ENCODE measurements around the gene AKAP8.
"Not testable (repeated sequence)": the region's sequence is repeated elsewhere in the genome, so short reads cannot be mapped to it uniquely, and the experiment has no call there.

Gene AKAP8

DNA sequence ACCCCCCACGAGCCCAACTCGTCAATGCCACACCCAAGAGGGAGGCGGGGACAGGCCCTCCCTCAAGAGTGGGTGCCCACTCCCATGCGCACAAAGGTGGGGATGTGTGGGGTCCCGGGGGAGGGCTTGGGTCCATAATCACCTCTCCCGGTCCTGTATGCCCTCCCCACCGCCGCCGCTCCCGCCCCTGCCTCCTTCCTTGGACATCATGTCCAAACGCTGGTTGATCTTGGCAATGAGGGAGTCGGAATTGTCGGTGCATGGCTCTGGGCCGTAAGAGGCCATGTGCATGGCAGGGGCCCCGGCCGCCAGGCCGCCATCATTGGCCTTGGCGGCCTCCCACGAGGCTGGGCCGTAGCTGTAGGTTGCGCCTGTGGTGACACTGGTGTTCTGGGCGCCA, 5.9 kb downstream of the AKAP8 start:
- no peak for DNase-seq (ENCODE audit: low read depth)

DNA sequence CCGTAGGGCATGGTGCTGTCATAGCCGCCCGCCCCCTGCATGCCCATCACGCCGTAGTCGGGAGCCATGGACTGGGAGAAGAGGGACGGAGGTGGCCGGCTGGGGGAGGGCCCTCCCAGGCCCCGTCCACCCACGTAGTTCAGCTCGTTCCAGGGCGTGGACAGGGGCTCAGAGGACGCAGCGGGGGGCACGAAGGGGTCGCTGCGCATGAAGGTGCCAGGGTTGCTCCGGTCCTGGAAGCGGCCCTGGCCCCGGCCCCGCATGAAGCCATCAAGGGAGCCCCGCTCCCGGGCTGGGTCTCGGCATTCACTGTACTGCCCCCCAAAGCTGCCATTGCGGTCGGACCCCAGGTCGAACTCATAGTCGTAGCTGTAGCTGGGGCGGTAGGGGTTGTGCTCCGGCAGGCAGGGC, 6.7 kb downstream of the AKAP8 start:
- DNase-seq (ENCODE audit: low read depth): no peak

DNA sequence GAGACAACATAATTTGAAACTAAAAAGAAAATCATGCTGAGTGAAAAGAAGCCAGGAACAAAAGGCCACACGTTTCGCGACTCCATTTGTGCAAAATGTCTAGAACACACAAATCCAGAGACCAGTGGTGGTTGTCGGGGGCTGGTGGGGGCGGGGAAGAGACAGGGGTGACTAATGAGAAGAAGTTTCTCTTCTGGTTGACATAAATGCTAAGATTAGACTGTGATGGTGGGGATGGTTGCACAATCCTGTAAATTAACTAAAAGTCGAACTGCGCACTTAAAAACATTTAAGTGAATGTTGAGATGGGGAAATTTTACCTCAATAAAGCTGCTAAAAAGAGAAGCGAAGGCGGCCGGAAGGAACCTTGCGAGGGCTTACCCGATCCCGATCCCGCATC, 7.1 kb downstream of the AKAP8 start:
- no peak for DNase-seq (ENCODE audit: low read depth)

DNA sequence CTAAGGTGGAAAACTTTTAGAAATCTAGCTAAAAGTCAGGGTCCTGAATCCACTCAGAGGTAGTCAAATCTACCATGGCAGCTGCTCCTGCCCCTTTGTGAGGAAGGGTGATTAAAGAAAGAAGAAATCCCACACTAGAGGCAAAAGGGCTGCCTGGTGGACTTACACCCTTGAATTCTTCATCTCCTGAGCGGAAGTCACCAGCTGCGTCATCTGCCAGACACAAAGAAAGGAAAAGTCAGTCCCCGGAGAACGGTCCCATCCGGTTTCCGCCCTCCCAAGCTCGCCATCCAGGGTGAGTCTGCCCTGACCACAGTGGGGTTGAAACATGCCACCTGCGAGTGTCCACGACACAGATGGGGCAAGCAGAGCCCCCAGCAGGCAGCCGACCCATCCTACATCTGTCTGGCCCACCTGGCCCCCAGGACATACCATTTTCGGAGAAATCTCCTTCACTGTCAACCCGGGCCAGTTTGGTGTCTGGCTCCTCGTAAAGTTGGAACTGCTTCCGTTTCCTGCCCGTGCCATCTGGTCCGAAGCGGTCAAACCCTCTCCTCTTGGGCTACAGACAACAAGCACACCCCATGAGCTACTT, 7.7 kb downstream of the AKAP8 start:
- DNase-seq (ENCODE audit: low read depth): no peak

DNA sequence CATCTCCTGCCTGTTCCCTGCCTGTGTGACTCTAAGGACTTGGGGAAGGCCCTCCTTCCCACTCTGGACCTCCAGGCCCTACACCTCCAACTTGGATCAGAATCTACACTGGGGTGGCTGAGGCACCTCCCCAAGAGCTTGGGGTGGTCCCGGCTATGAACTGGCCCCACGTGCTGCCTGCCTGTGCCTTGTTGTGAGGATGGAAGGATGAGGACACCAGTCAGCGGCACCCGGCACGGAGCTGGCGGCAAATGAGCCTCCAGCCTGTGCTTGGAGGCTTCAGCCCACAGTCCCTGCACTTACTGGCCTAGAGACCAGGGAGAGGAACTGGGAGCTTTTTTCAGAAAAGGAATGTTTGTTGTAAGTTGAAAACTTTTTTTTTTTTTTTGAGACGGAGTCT, 8.5 kb downstream of the AKAP8 start:
- no peak for DNase-seq (ENCODE audit: low read depth)

DNA sequence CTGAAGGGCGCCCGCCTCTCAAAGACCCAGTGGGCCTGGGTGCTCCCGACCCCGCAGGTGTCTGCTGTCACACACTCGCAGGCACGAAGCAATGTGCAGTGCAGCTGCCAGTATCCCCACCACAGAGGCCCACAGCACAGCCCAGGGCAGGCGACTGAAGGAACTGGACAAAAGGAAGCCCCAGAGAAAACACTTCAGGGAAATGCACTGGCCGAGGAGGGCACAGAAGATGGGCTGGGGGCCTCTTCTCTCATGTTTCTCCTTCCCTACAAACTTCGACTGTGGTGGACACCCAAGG, 10.0 kb downstream of the AKAP8 start:
- DNase-seq (ENCODE audit: low read depth): no peak

DNA sequence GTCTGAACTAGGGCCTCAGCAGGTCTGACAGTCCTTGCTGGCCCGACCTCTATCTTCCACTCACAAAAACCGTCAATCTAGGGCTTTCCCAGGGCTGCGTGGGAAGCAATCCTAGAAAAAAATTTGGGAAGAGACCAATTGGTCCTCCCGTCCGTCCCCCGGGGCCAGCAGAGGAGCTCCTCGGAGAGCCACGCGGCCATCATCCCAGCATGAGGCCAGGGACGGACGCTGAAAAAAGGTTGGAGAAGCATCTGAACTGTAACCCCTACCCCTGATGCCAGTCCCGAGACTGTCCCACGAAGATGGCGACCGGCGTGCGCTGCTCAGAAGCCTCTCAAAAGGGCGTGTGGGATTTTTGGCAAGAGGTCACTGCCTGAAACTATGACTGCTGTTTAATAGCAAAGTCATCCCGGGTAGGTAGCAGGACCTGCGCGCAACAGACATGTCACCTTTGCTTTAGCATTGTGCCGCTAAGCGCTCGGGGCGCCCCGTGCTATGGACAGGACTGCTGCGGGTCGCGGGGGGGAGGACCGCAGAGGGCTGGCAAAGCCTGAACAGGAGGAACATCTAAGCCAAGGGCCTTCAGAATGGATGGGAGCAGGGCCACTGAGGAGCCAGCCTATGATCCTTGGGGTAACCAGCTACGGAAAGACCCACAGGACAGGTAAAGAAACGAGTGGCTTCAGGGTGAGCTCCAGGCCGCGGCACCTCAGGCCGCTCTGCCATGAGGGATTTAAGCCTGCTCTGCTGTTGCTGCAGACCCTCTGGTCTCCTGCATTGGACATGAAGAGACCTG, 10.6 kb downstream of the AKAP8 start:
- DNase-seq (ENCODE audit: low read depth): no peak

DNA sequence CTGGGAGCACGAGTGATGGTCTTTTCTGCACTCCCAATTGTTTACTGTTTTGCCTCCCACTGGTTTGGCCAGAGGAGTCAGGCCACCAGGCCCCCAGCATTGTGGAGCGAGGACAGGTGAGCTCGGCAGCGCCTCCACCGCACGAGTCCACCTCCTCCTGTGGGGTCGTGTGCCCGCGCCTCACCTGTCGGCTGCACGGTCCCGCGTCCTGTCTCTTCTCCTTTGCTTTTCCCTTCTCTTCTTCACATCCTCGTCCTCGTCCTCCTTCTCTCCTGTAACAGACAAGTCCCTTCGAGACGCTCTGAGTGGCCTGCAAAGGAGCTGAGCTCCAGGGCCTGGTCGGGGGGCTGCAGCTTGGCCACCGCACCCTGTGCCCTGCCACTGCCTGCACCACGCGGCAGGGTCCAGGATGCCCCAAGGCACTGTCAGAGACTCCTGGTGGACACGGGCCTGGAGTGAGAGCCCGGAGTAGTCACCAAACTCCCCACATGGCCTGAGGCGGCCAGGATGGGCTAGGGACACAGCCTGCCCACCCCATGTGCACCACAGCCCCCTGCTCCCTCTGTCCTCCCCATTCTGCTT, 11.4 kb downstream of the AKAP8 start:
- DNase-seq (ENCODE audit: low read depth): no peak

DNA sequence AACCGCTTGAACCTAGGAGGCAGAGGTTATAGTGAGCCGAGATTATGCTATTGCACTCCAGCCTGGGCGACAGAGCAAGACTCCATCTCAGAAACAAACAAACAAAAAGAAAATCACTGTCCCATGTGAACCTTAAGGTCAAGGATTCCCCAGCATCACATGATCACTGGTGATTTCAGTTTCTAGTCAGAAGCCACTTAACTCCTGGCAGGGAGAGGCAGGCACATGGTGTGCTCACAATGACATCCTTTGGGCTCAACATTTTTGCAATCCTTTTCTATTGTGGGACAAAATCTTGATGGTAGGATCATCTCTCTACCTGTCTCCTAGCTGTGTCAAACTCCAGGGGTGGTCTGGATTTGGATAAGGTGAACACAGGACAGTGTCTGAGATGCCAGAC, 12.1 kb downstream of the AKAP8 start:
- DNase-seq (ENCODE audit: low read depth): no peak

DNA sequence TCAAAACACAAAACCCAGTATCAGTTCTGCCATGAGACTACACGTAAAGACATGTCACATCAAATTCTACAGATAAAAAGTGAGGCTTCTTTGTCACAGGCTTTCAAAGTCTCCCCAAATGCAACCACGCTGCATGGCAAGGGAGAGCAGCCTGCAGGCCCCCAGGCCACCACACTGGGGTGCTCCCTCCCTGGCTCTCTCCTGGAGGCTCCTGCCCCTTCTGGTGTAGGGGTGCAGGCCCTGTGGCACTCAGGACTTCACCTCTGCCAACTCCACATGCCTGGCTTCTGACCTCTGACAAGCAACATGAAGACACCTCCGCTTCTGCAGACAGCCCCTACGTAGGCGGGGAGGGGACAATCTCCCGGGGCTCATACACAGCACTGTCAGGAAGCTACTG, 14.3 kb downstream of the AKAP8 start:
- no peak for DNase-seq (ENCODE audit: low read depth)

DNA sequence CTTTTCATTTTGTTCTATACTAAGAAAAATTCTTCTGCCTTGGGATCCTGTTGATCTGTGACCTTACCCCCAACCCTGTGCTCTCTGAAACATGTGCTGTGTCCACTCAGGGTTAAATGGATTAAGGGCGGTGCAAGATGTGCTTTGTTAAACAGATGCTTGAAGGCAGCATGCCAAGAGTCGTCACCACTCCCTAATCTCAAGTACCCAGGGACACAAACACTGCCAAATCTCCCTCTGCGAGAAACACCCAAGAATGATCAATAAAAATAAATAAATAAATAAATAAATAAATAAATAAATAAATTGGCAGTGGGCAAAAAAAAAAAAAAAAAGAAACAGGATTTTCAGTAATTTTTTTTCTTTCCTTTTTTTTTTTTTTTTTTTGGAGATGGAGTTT, 15.8 kb downstream of the AKAP8 start:
- DNase-seq (ENCODE audit: low read depth): not testable (repeated sequence)

DNA sequence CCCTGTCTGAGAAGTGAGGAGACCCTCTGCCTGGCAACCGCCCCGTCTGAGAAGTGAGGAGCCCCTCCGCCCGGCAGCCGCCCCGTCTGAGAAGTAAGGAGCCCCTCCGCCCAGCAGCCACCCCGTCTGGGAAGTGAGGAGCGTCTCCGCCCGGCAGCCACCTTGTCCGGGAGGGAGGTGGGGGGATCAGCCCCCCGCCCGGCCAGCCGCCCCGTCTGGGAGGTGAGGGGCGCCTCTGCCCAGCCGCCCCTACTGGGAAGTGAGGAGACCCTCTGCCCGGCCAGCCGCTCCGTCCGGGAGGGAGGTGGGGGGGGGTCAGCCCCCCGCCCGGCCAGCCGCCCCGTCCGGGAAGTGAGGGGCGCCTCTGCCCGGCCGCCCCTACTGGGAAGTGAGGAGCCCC, 16.5 kb downstream of the AKAP8 start:
- not testable (repeated sequence) for DNase-seq (ENCODE audit: low read depth)

DNA sequence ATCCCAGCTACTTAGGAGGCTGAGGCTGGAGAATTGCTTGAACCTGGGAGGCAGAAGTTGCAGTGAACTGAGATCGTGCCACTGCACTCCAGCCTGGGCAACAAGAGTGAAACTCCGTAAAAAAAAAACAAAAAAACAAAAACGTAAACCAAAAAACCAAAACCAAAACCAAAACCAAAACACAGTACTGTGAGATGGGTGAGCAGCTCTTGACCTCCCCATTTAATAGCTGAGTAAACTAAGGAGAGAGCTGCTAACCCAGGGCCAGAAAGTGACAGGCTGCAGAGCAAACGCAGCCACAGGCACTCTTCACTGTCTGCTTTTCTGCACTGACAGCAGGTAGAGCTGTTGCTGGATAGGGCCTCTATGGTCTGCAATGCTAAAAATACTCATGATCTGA, 19.6 kb downstream of the AKAP8 start:
- not testable (repeated sequence) for DNase-seq (ENCODE audit: low read depth)

DNA sequence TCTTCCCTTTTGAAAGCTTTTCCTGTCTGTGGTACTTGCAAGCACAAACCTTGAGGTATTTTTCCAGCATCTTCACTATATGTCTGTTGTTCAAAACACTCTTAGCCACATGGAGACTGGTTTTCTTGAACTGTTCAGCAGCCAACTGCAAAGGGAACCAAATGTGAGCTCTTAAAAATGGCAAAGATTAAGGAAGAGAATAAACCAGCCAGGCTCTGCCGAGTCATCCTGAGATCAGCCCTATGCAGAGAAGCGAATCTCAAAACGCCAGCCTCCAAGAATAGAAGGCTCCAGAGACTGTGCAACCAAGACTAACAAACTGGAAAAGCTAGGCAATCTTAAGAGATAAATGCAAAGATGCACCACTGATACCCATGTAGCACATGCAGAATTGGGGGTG, 20.7 kb downstream of the AKAP8 start:
- no peak for DNase-seq (ENCODE audit: low read depth)

DNA sequence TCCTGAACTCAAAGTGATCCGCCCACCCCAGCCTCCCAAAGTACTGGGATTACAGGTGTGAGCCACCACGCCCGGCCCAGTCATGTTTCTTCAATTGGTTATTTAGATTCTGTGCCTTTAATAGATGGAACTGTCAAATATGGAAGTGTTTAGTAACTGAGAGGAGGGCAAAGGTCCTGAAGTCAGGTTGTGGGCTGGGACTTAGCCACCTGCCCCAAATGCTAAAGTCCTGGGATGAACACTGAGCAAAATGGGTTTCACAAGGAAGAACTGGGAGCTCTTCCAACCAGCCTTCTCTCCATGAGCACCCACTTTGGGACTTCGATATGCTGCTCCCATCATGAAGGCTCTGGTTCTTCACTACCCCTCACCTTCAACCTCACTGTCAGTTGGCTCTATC, 21.7 kb downstream of the AKAP8 start:
- DNase-seq (ENCODE audit: low read depth): no peak

DNA sequence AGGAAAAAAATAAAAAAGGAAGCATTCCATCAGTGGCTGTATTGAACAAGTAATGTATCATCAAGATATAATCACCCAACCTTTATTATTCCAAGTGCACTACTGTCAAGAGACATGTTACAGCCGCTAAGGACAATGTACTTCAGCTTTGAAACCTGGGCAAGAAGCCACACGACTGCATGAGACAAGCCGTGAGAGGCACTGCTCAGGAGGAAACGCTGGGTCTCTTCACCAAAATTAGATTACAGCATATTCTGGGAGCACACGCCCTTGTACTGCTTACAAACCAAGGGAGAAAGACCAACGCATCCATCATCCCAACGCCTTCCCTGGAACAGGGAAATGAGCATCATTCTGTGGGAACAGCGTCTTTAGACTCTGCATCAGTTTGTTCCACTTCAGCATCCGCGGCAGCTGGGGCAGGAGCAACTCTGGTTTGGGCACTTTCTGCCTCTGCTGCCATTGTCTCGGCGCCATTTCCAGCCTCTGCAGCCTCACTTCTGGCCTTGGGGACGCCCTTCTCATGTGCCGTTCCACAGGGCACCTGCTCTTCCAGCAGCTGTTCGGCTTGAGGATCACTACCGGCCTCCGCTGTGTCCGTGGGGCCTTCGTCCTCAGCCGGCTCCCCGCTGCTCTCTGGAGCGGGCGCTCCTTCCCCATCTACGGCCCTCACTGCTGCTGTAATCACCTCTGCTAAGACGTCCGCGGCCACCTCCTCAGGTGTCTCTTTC, 24.9 kb downstream of the AKAP8 start:
- DNase-seq (ENCODE audit: low read depth): no peak

DNA sequence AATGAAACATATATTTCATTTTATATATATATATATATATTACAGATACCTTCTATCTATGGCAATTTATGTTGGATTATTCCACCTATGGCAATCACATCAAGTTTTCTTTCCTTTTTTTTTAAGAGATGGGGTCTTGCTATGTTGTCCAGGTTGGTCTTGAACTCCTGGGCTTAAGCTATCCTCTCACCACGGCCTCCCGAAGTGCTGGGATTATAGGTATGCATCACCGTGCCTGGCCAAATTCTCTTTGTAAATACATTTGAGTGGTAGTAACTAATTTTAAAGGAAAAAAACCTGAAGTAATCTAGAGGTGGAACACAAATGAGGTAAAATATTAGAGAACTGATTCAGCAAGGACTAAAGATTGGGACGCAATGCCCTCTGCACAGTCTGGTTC, 25.7 kb downstream of the AKAP8 start:
- no peak for DNase-seq (ENCODE audit: low read depth)

DNA sequence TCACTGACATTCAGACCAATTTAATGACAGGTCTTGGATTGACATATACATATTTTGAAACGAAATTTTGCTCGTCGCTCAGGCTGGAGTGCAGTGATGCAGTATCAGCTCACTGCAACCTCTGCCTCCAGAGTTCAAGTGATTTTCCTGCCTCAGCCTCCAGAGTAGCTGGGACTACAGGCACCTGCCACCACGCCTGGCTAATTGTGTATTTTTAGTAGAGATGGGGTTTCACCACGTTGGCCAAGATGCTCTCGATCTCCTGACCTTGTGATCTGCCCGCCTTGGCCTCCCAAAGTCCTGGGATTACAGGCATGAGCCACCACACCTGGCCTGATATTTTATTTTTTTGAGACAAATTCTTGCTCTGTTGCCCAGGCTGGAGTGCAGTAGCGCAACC, 27.1 kb downstream of the AKAP8 start:
- DNase-seq (ENCODE audit: low read depth): not testable (repeated sequence)

DNA sequence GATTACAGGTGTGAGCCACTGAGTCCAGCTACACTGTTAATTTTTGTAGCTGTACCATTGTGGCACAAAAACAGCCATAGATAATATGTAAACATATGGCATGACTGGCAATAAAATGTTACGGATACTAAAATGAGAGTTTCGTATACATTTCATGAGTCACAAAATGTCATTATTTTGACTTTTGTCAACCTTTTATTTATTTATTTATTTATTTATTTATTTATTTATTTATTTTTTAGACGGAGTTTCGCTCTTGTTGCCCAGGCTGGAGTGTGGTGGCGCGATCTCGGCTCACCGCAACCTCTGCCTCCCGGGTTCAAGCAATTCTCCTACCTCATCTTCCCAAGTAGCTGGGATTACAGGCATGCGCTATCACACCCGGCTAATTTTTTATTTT, 38.3 kb downstream of the AKAP8 start:
- not testable (repeated sequence) for DNase-seq (ENCODE audit: low read depth)

DNA sequence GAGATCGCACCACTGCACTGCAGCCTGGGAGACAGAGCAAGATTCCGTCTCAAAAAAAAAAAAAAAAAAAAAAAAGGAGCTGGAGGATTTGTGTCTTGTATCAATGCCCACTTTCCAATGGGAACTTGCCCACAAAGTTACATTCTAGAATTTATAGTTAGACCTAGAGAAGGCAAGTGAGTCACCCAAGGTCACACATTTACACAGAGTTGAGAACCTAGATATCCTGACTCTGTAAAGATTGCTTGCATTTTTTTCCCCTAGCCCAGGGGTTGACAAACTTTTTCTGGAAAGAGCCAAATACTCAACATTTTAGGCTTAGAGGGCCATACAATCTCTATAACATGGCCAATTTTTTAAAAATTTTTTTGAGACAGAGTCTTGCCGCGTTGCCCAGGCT, 39.5 kb downstream of the AKAP8 start:
- no peak for DNase-seq (ENCODE audit: low read depth)

DNA sequence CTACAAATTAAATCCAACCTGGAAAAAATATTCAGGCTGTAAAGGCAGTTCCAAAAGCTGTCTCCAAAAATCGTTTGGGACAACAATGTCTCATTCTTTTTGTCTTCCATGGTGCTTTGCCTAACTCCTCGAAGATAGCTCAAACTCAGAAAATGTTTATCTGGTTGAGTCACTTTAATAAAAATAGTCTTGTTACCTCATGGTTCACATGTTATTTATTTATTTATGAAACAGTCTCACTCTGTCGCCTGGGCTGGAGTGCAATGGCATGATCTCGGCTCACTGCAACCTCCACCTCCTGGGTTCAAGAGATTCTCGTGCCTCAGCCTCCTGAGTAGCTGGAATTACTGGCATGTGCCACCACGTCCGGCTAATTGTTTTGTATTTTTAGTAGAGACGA, 42.4 kb downstream of the AKAP8 start:
- no peak for DNase-seq (ENCODE audit: low read depth)

DNA sequence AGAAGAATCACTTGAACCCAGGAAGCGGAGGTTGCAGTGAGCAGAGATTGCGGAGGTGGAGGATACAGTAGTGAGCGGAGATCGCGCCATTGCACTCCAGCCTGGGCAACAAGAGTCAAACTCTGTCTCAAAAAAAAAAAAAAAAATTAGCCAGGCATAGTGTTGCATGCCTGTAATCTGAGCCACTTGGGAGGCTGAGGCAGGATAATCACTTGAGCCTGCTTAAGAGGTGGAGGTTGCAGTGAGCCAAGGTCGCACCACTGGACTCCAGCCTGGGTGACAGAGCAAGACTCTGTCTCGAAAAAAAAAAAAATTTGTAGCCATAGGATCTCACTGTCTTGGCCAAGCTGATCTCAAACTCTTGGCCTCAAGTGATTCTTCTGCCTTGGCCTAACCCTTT, 43.6 kb downstream of the AKAP8 start:
- not testable (repeated sequence) for DNase-seq (ENCODE audit: low read depth)

DNA sequence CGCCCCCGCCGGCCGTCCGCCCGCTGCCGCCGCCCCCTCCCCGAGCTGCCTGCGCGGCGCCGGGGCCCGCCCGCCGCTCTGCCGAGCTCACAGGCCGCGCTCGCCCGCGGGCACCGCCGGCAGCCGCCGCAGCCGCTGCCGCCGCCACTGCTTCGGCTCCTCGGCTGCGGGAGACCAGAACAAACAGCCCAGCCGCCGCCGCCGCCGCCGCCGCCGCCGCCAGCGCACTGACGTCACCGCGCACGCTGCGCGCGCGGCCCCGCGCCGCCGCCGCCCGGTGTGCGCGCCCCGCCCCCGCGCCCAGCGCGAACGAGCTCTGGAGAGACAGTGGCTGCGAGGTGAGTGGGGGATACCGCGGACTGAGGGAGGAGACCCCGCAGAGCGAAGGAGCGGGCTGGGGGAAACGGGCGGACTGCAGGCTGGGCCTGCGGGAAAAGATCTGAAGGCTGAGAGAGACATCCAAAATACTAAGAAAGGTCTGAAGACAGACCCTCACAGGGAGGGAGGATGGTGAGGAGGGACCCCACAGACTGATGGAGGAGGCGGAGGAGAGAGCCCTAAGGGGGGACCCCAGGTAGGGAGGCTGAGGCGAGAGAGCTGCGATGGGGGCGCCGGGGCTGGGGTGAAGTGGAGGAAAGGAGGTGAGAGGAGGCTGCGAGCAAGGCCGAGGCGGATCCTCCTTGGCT, 47.1 kb downstream of the AKAP8 start, which contains the start of gene BRD4:
TSS of gene BRD4 (minus strand) at position 229 of the 686 bp plus-strand sequence. CDS start 59,440 bp downstream, outside the sequence.
- peak; percentile 45 for DNase-seq (ENCODE audit: low read depth)
